Right lobe of liver (tissue), 6 donors: ENCODE data around the gene UCHL5. TPM values are rescaled to one million over a fixed set of nuclear protein-coding genes. Genes with fewer than 3 reads are reported as not detected.

Experiments used
- ATAC-seq, 4 donors: fragments of 200-7000 bp; cut with Tn5 transposase; one replicate each; pipeline ENCODE4 v1.9.1; 2020; ENCODE audit warnings: mild to moderate bottlenecking in 4 of 4, moderate library complexity in 4 of 4
- DNase-seq, 3 donors: peaks; one replicate each; pipeline ENCODE4 v3.0.0-alpha.2; 2020
- H3K27ac ChIP-seq, 3 donors: fragments of 200-600 bp; one replicate each; pipeline ENCODE4 v1.8.0; 2022
- H3K27me3 ChIP-seq, 2 donors: fragments of 200-600 bp; one replicate each; pipeline ENCODE4 v1.8.0; 2022
- H3K36me3 ChIP-seq, 4 donors: fragments of 200-600 bp; sonication (generic) in 1 of 4; one replicate each; pipeline versions ENCODE4 v1.5.1 to v1.8.0; 2017 to 2022; ENCODE audit warnings: control low read depth in 1 of 4
- H3K4me1 ChIP-seq, 4 donors: fragments of 200-600 bp; sonication (generic) in 1 of 4; one replicate each; pipeline versions ENCODE4 v1.5.1 to v1.8.0; 2017 to 2022; ENCODE audit warnings: control low read depth in 1 of 4
- H3K4me3 ChIP-seq, 3 donors: fragments of 200-600 bp; one replicate each; pipeline ENCODE4 v1.8.0; 2022
- H3K9me3 ChIP-seq, 4 donors: fragments of 200-600 bp; sonication (generic) in 1 of 4; one replicate each; pipeline versions ENCODE4 v1.5.1 to v1.8.0; 2017 to 2022; ENCODE audit warnings: control low read depth in 1 of 4
- POLR2A ChIP-seq: fragments of 450-650 bp; IDR thresholded peaks from one replicate; pipeline ENCODE4 v1.6.1; 2017; ENCODE audit warnings: antibody characterized with exemption, mild to moderate bottlenecking
- WGBS: methylation state at CpG from one replicate; pipeline ENCODE4 v1.1.6; 2018; ENCODE audit warnings: low coverage, low lambda C conversion rate; ENCODE audit not compliant: insufficient coverage; ENCODE audit errors: missing lambda C conversion rate; 5-methylcytosine and 5-hydroxymethylcytosine counted together
- intact Hi-C, 2 donors: fragments of 100-400 bp; cut with DNase I; formaldehyde crosslinking; loops; one replicate each; pipeline versions ENCODE4 v1.11.2 to v1.14.1; 2022
- small RNA-seq, 2 experiments: library from RNA; depleted of rRNA; stranded (forward); fragments of <200 nt; gene quantifications; one replicate each; pipeline ENCODE3, GENCODE V24; 2016
- total RNA-seq, 6 experiments: library from RNA; depleted of rRNA in 2 of 6; stranded (reverse); fragments of >200 nt in 2 of 6; fragmentation: NEBNext Ultra II Directional in 3 of 6; extraction: Animal tissue kit (Norgen Biotek cat#: 25700) in 3 of 6; gene quantifications; one replicate each; pipeline versions ENCODE4 v1.1.0 to v1.2.4, GENCODE V29; 2016 to 2023
- TF ChIP-seq, protein P1 (sequence below), 4 donors: fragments of 200-600 bp in 3 of 4; fragments of 450-650 bp in 1 of 4; IDR thresholded peaks; one replicate each; pipeline versions ENCODE4 v1.5.1 to v1.8.0; 2016 to 2022; ENCODE audit warnings: antibody characterized with exemption in 4 of 4, mild to moderate bottlenecking in 2 of 4
- donor health status: DM: no; HTN: yes; CAD: no.
- donor health status: DM: no; HTN: no; CAD: no.
- donor health status: DM: no; HTN: no; CAD: no.
- donor health status: DM: no; HTN: yes; CAD: no.
- donor health status: DM: no; HTN: yes; CAD: no.

Gene UCHL5
- total RNA-seq, 6 experiments from 2014 or later = 11.5 to 28.6 (median 22.3) TPM

DNA sequence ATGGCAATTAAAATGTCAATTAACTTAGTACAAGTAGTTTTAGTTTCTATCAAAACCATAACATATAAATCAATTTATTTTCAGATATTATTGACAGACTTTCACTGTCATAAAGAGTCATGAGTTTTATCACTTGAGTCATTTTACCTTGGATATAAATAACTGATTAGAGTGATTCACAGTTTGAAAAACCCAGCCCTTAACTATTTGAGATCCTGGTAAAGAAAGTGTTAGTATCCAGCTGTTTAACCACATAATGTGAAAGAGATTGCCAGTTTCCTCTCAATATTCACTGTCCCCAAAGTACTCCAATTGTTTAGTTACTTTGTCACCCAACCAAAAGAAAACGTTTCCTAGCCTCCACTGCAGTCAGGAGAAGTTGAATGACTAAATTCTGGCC, 91.3 kb downstream of the UCHL5 start:
- Histone ChIP-seq H3K36me3 (no peaks in the 10 kb centered on the region), H3K27me3 (no peaks in the 10 kb centered on the region), H3K27ac (no peak overlapping the region), H3K4me1 (no peaks in the 10 kb centered on the region), H3K9me3 (no peaks in the 10 kb centered on the region), H3K4me3 (no peak overlapping the region)
- intact Hi-C loops = no loop called here
- 24% methylated on average over 1 of the region's 1 CpG for WGBS
- TF ChIP-seq POLR2A = no peak
- TF ChIP-seq, protein P1, sequence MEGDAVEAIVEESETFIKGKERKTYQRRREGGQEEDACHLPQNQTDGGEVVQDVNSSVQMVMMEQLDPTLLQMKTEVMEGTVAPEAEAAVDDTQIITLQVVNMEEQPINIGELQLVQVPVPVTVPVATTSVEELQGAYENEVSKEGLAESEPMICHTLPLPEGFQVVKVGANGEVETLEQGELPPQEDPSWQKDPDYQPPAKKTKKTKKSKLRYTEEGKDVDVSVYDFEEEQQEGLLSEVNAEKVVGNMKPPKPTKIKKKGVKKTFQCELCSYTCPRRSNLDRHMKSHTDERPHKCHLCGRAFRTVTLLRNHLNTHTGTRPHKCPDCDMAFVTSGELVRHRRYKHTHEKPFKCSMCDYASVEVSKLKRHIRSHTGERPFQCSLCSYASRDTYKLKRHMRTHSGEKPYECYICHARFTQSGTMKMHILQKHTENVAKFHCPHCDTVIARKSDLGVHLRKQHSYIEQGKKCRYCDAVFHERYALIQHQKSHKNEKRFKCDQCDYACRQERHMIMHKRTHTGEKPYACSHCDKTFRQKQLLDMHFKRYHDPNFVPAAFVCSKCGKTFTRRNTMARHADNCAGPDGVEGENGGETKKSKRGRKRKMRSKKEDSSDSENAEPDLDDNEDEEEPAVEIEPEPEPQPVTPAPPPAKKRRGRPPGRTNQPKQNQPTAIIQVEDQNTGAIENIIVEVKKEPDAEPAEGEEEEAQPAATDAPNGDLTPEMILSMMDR (IDR thresholded peaks at IDR 0.05) = no peak
- DNase-seq (no peak), ATAC-seq (no peak)

DNA sequence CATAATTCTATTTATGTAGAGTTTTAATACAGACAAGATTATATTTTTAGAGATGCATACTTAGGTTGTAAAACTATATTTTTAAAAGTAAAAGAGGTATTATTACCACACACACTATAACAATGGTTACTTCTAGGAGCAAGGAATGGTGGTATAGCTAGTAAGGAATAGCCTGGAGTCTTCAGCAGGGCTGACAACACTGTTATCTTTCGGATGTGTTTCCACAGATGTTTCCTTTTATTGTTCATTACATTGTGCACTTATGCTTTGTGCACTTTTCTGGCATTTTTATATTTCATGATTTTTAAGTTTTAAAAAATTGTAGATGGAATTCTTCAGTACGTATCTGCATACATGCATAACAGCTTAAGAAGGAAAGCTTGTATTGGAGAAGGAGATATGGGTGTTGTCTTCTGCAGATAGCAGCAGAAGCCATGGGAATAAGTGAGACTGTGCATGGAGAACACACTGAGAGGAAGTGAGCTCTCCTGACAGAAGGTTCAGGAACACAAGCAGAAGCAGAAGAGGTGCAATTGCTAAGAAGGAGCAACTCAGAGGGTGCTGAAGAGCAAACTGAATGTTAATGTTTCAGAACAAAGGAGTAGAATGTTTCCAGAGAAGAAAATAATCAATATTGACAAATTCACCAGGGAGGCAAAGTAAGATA, 91.8 kb downstream of the UCHL5 start:
- WGBS = 75% methylated on average over 2 of the region's 2 CpGs
- ATAC-seq (peak in 3 of 4 donors; percentile 61 to 77 (median 64)), DNase-seq (no peak)
- no peak overlapping the region for H3K4me3 ChIP-seq
- intact Hi-C loops = no loop called here
- H3K9me3 ChIP-seq = no peaks in the 10 kb centered on the region
- TF ChIP-seq, protein P1 (IDR thresholded peaks at IDR 0.05) = no peak
- no peak for TF ChIP-seq POLR2A
- H3K27me3 ChIP-seq = no peaks in the 10 kb centered on the region
- H3K4me1 ChIP-seq = no peaks in the 10 kb centered on the region
- no peaks in the 10 kb centered on the region for H3K36me3 ChIP-seq
- no peak overlapping the region for H3K27ac ChIP-seq

DNA sequence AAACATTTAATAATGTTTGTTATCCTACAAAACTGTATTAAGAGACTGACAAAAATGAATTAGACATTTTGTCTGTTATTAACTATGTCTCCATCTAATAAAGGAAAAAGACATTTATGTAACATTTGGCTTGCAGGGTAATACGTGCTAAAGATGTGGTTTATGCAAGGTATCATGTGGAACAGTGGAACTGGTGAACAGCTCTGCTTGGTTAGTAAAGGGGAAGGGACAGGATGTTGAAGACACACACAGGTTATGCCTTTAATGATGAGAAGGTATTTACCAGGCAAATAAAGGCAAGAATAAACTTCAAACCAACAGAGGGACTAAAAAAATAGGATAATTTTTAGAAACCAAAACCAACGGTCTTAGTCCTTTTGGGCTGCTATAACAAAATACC, 93.1 kb downstream of the UCHL5 start:
- H3K27ac ChIP-seq = no peak overlapping the region
- no peaks in the 10 kb centered on the region for H3K9me3 ChIP-seq
- intact Hi-C loops = no loop called here
- DNase-seq = no peak
- H3K36me3 ChIP-seq = no peaks in the 10 kb centered on the region
- no peak for TF ChIP-seq POLR2A
- TF ChIP-seq, protein P1 (IDR thresholded peaks at IDR 0.05) = no peak
- no peaks in the 10 kb centered on the region for H3K4me1 ChIP-seq
- no peak overlapping the region for H3K4me3 ChIP-seq
- 89% methylated on average over 2 of the region's 2 CpGs for WGBS
- no peaks in the 10 kb centered on the region for H3K27me3 ChIP-seq
- ATAC-seq = no peak

DNA sequence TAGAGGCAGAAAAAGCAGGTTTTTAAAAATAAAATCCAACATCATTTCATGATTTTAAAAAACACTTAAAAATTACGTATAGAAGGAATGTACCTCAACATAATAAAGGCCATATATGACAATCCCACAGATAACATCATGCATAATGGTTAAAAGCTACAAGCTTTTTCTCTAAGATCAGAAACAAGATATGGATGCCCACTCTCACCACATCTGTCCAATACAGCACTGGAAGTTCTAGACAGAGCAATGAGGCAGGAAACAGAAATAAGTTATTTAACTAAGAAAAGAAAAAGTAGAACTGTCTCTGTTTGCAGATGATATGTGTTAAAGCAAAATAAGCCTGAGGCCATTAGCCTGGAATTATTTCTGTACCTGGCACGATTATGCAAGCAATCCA, 96.3 kb downstream of the UCHL5 start:
- Histone ChIP-seq H3K9me3 (no peaks in the 10 kb centered on the region), H3K4me3 (no peak overlapping the region), H3K27me3 (no peaks in the 10 kb centered on the region), H3K36me3 (no peaks in the 10 kb centered on the region), H3K27ac (no peak overlapping the region), H3K4me1 (no peaks in the 10 kb centered on the region)
- WGBS = 80% methylated on average over 2 of the region's 2 CpGs
- TF ChIP-seq, protein P1 (IDR thresholded peaks at IDR 0.05) = no peak
- no peak for TF ChIP-seq POLR2A
- ATAC-seq = no peak
- intact Hi-C loops = no loop called here
- no peak for DNase-seq

Small RNA genes lying within 50 kb of the gene (small RNA-seq; reads per million reads assigned to genes)
- 0 reads per million in 2 experiments for gene SCARNA18B

Other genes with a start within 250 kb of the UCHL5 start
- gene RO60, start 252 bp upstream of the UCHL5 start, total RNA-seq = 10 to 100 TPM; 21.3 to 35.9 (median 25.5) TPM
- gene GLRX2, start 46.1 kb upstream of the UCHL5 start, total RNA-seq = 10 to 100 TPM in 5 of 6 experiments, 1 to 10 TPM in 1; 9.5 to 20.1 (median 12.1) TPM
- 10 to 100 TPM; 11.1 to 23.8 (median 18.3) TPM for gene CDC73, start 62.7 kb upstream of the UCHL5 start, total RNA-seq
- under 1 TPM; 0.09 to 0.50 (median 0.24) TPM for gene B3GALT2, start 127.3 kb upstream of the UCHL5 start, total RNA-seq